GM12873 (cell line): ENCODE data around the gene ZBTB16.
A peak's percentile ranks its signal among the peaks of the same experiment; 100 is the strongest.

Experiments used
- CTCF ChIP-seq: IDR thresholded peaks from 2 replicates; pipeline ENCODE4 v1.5.1; 2012; ENCODE audit warnings: low read depth, mild to moderate bottlenecking, moderate library complexity, low read length, control low read depth; ENCODE audit not compliant: insufficient read depth; ENCODE audit errors: missing control alignments

Gene ZBTB16

GRCh38 chr11:114128399-114128798 lies 68.9 kb downstream of the ZBTB16 start:
- TF ChIP-seq CTCF = no peak

GRCh38 chr11:114129142-114129541 lies 69.6 kb downstream of the ZBTB16 start:
- TF ChIP-seq CTCF = no peak

- no peak for TF ChIP-seq CTCF
Observed at GRCh38 chr11:114129699-114130098, 70.2 kb downstream of the ZBTB16 start.

DNA sequence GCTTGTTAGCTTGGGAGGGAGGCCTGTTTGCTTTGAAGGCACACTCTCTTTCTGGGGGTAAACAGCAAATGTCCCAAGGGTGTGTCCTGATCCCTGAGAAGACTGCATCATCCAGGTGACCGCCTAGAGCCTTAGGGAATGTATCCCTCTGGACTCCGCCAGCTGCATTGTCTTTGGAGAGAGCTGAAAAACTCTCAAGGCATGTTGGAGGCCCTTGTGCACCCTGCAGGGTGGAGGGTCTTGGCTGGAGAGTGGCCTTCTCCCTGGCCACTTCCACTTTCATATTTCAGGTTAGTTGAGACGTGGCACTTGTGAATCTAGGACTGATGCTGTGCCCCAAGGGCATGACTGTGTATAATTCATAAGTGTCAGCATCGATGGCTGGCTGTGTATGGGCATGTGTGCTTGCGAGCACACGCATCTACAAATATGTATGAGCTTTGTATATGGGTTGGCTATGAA lies 70.6 kb downstream of the ZBTB16 start:
- TF ChIP-seq CTCF = no peak

DNA sequence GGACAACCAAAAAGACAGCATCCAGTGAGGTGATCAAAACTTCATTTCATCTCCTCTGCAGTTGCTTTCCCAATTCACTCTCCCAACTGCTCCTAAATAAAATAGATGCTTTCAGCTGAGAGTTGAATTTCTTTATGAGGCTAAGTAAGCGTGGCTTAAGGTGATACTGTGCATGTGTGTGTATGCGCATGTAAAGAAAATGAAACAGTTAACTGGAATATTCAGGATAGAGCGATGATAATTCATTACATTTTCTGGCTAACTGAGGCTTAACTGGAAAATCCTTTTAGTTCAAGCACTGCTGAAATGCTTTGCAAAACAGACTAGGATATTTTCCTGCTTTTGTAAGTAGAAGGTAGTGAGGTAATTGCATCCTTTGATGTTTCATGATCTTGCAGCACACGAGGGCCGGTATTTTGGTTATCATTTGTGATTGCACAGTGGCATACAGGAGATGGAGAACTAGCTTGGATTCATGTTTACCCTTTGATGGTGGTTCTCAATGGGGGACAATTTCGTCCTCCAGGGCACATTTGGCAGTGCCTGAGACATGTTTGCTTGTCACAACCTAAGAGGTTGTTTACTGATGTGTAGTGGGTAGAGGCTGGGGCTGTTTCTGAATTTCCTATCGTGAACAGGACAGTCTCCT lies 71.2 kb downstream of the ZBTB16 start:
- TF ChIP-seq CTCF = no peak

DNA sequence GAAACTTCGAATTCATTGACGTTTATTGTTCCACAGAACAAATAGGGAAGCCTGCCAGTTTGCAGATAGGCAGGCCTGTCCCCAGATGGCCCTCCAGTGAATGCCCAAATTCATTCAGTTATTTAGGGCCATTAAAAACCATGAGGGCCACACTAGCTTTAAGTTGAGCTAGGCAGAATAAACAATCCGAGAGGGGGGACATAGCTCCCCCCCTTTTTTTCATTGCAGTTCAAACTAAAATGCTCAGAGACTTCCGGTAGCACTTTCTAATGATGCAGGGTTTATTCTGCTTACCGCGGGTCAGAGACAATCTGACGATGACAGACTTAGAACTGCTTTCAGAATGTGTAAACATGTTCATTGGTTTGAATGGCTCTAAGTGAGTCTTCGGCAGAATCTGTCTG lies 72.0 kb downstream of the ZBTB16 start:
- no peak for TF ChIP-seq CTCF

DNA sequence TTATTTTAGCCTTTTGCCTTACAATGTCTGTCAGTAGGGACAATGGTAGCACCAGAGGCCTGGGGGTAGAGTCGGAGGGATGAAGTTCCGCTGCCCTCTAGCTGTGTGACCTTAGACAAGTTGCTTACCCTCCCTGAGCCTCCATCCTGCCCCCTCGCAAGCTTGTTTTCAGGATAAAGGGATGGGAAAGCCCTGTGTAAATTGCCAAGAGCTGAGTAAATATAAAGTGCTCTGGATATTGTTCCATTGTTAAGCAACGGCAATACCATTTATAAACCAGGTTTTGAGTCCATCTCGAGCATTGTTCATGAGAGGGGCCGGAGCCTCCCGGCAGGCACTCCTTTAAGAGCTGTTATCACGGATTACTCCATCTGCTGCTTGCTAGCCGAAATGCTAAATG lies 72.9 kb downstream of the ZBTB16 start:
- TF ChIP-seq CTCF = peak; percentile 6
